GM23248 (cell line): Measurements from ENCODE around the gene ZNF860.

ENCODE experiments used
- EZH2 ChIP-seq: fragments of 200-600 bp; sonication (generic); IDR thresholded peaks from 2 replicates; pipeline ENCODE4 v1.6.1; 2018; ENCODE audit warnings: antibody characterized with exemption, mild to moderate bottlenecking; ENCODE audit not compliant: insufficient read depth, poor library complexity, severe bottlenecking
- EZH2phosphoT487 ChIP-seq: fragments of 200-600 bp; sonication (generic); IDR thresholded peaks from 2 replicates; pipeline ENCODE4 v1.6.1; 2018; ENCODE audit warnings: antibody characterized with exemption, moderate library complexity, mild to moderate bottlenecking, low read depth; ENCODE audit not compliant: insufficient read depth

GRCh38 chr3:31942446-31942845 lies 39.1 kb upstream of the ZNF860 start:
- no peak for TF ChIP-seq EZH2phosphoT487
- TF ChIP-seq EZH2: no peak
